Common myeloid progenitor, CD34-positive (primary cell): Measurements from ENCODE around the gene SPECC1.

Experiments
- CTCF ChIA-PET: fragments of 350-600 bp; sonication (Branson Sonifier 250); formaldehyde crosslinking; loops from one replicate; lab custom pipeline; 2021; ENCODE audit warnings: antibody characterized with exemption; lab: Charles Lee
- POLR2A ChIA-PET: fragments of 350-600 bp; sonication (Branson Sonifier 250); formaldehyde crosslinking; loops from one replicate; lab custom pipeline; 2021; ENCODE audit warnings: antibody characterized with exemption; lab: Charles Lee
- DNase-seq, 3 donors: peaks; one replicate each; pipeline versions ENCODE4 v3.0.0 to v3.0.0-alpha.2; 2013
- H3K27ac ChIP-seq, 2 experiments: 1 replicate in 1 of 2; 2 replicates in 1 of 2; pipeline ENCODE4 v1.7.0; 2013; ENCODE audit warnings: inconsistent platforms in 2 of 2, low read length in 2 of 2, mild to moderate bottlenecking in 2 of 2, low read depth in 1 of 2, moderate library complexity in 1 of 2; ENCODE audit not compliant: severe bottlenecking in 2 of 2, insufficient read depth in 1 of 2, poor library complexity in 1 of 2
- H3K27me3 ChIP-seq, 5 experiments: replicated peaks in 2 of 5; 1 replicate in 3 of 5; 2 replicates in 2 of 5; pipeline versions ENCODE4 v1.6.1 to v1.7.0; 2013; ENCODE audit warnings: low read length in 4 of 5, mild to moderate bottlenecking in 2 of 5, moderate library complexity in 2 of 5, inconsistent platforms in 1 of 5; ENCODE audit not compliant: insufficient read depth in 5 of 5, control insufficient read depth in 4 of 5
- H3K36me3 ChIP-seq, 4 experiments: 1 replicate in 2 of 4; 2 replicates in 2 of 4; pipeline versions ENCODE4 v1.6.1 to v1.7.0; 2013; ENCODE audit warnings: low read length in 3 of 4, control low read depth in 1 of 4, mild to moderate bottlenecking in 1 of 4; ENCODE audit not compliant: control insufficient read depth in 4 of 4, insufficient read depth in 4 of 4
- H3K4me1 ChIP-seq, 4 experiments: 1 replicate in 3 of 4; 2 replicates in 1 of 4; pipeline versions ENCODE4 v1.6.1 to v1.7.1; 2013; ENCODE audit warnings: low read length in 3 of 4, mild to moderate bottlenecking in 3 of 4, control low read depth in 1 of 4, inconsistent platforms in 1 of 4, moderate library complexity in 1 of 4; ENCODE audit not compliant: control insufficient read depth in 4 of 4, insufficient read depth in 4 of 4; ENCODE audit errors: control extremely low read depth in 1 of 4
- H3K4me3 ChIP-seq, 7 experiments: 1 replicate in 4 of 7; 2 replicates in 3 of 7; pipeline versions ENCODE4 v1.5.1 to v1.7.0; 2013; ENCODE audit warnings: mild to moderate bottlenecking in 7 of 7, low read length in 6 of 7, moderate library complexity in 6 of 7, inconsistent platforms in 2 of 7, low read depth in 2 of 7, control low read depth in 1 of 7; ENCODE audit not compliant: insufficient read depth in 4 of 7, control insufficient read depth in 1 of 7; ENCODE audit errors: extremely low read depth in 1 of 7
- H3K9me3 ChIP-seq, 5 experiments: 1 replicate in 4 of 5; 2 replicates in 1 of 5; pipeline versions ENCODE4 v1.6.1 to v1.7.1; 2013; ENCODE audit warnings: low read length in 4 of 5, mild to moderate bottlenecking in 2 of 5, inconsistent platforms in 1 of 5, low read depth in 1 of 5, moderate library complexity in 1 of 5; ENCODE audit not compliant: control insufficient read depth in 4 of 5, insufficient read depth in 2 of 5; ENCODE audit errors: control extremely low read depth in 1 of 5
- WGBS: methylation state at CpG from one replicate; pipeline ENCODE4 v1.1.5; 2013; ENCODE audit not compliant: insufficient coverage; 5-methylcytosine and 5-hydroxymethylcytosine counted together

Gene SPECC1

DNA sequence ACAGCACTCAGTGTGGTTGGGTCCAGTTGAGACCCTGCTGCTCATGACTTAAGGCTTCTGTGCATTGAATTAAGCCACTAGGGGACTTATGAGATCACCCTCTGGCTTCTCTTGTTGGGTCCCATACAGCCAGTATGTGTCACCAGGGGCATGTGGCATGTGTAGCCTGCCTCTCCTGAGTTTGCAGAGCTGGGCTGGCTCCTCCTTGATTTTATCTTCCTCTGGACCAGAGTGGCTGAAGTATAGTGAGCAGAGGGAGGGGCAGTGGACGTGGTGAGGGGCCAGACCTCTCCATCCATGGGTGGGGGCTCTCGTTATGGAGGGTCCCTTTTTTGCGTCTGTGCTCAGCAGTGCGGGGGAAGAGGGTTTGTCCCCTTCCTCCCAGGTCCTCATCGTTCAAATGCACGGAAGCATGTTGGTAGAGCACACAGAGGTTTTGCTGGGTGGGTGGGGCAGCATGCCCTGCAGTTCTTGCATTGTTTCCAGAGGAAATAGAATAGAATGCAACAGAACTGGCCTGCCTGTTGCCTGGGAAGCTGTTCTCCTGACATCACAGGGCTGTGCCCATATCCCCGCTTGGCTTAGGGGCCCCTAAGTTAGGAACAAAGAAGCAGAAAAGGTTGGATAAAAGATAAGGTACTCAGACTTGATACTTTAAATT lies 77.4 kb downstream of the SPECC1 start:
- no CpG with 5 or more reads among the region's 7 CpGs for WGBS
- CTCF ChIA-PET: interaction anchor here (1.2 to 1.6 kb wide), 2 partner anchors 11 to 94 kb away, joined by 3 to 4 read pairs; no protein-coding TSS in a partner anchor

DNA sequence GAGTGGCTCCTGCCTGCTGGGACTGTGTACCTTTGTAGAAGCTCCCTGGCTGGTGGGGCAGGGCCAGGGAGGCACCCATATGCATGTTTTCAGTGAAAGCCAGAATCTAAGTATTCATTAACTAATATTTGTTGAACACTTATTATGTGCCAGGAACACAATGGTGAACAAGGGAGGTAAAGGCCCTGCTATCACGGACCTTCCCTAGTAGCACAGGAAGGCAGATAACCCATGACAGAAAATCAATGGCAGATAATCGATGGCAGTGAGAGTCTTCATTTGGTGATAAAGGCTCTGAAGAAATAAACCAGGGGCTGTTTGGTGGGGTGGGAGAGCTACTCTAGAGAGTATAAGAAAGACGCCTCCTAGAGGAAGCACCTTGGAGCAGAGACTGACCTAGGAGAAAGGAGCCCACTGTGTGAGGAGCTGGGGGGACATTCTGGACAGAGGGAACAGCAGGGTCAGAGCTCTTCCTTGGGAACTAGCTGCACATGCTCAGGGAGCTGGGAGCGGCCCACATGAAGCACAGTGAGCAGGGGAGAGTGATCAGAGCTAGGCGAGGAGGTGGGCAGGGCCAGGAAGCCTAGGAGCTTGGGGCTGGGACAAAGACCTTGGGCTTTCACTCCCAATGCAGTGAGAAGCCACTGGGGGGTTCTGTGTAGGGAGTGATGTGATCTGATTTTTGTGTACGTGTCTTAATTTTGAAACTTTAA lies 78.5 kb downstream of the SPECC1 start:
- 93% methylated on average over 5 of the region's 6 CpGs for WGBS
- Histone ChIP-seq H3K36me3 (peaks cover 0 to 4% (median 0%) of the 10 kb centered on the region in 4 experiments), H3K4me1 (peaks cover 0 to 11% (median 7%) of the 10 kb centered on the region in 4 experiments), H3K27ac (no peak overlapping the region), H3K4me3 (no peak overlapping the region), H3K9me3 (no peaks in the 10 kb centered on the region), H3K27me3 (no peaks in the 10 kb centered on the region)
- CTCF ChIA-PET: interaction anchor here (1.4 kb wide), 1 partner anchor 10 kb away, joined by 6 read pairs; no protein-coding TSS in a partner anchor
- no peak for DNase-seq
- POLR2A ChIA-PET: no interaction called here

More for the DNA sequence above, 77.4 kb downstream of the SPECC1 start:
- POLR2A ChIA-PET: no interaction called here
- H3K4me3 ChIP-seq: no peak overlapping the region
- H3K27me3 ChIP-seq: no peaks in the 10 kb centered on the region
- H3K4me1 ChIP-seq: peaks cover 0 to 11% (median 7%) of the 10 kb centered on the region in 4 experiments
- H3K9me3 ChIP-seq: no peaks in the 10 kb centered on the region
- DNase-seq: peak in 1 of 3 donors; percentile 14
- H3K36me3 ChIP-seq: peaks cover 0 to 6% (median 4%) of the 10 kb centered on the region in 4 experiments
- no peak overlapping the region for H3K27ac ChIP-seq

DNA sequence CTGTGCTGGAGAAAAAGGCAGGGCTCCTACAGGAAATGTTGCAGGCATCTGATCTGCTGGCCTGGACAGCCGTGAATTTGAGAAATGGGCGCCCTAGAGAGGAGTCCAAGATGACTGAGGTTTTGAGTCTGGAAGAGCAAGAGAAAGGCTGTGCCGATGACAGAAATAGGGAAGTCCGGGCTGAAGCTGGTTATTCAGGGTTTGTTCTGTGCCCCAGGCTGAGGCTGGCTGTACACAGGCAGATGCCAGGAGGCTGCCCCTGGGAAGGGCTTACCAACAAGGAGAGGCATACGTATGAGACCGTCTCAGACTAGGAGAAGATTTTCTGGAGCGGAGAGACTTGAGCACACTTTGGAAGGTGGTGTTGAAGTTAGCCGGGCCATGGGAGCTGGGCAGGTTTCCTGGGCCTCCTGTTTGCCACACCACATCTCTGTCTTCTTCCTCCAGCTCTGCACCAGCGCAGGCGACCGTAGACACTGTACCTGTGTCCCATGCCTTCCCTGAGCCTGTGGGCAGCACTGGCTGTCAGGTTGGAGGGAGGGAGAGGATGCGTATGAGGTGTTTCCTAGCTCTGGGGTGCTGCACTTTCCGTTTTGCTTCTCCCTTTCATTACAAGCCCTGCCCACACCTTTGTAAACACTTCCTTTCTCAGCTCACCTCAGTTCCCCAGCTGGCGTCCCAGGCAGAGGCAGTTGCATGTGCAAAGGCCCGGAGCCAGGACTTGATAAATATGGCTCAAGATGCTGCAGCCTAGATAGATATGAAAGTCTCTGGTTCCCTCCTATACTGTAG lies 80.8 kb downstream of the SPECC1 start:
- Histone ChIP-seq H3K4me1 (peaks cover 0 to 11% (median 7%) of the 10 kb centered on the region in 4 experiments), H3K9me3 (no peaks in the 10 kb centered on the region), H3K27me3 (no peaks in the 10 kb centered on the region), H3K4me3 (no peak overlapping the region), H3K27ac (no peak overlapping the region), H3K36me3 (peaks cover 0 to 4% (median 0%) of the 10 kb centered on the region in 4 experiments)
- peak in 2 of 3 donors; percentile 25 to 33 for DNase-seq
- ChIA-PET POLR2A (interaction anchor here (0.6 kb wide), 1 partner anchor 80 kb away, joined by 3 read pairs; no protein-coding TSS in a partner anchor), CTCF (interaction anchor here (1.0 to 2.2 kb wide), 4 partner anchors 13 to 31 kb away, joined by 3 to 15 read pairs (median 3); no protein-coding TSS in a partner anchor)
- 74% methylated on average over 7 of the region's 15 CpGs for WGBS

DNA sequence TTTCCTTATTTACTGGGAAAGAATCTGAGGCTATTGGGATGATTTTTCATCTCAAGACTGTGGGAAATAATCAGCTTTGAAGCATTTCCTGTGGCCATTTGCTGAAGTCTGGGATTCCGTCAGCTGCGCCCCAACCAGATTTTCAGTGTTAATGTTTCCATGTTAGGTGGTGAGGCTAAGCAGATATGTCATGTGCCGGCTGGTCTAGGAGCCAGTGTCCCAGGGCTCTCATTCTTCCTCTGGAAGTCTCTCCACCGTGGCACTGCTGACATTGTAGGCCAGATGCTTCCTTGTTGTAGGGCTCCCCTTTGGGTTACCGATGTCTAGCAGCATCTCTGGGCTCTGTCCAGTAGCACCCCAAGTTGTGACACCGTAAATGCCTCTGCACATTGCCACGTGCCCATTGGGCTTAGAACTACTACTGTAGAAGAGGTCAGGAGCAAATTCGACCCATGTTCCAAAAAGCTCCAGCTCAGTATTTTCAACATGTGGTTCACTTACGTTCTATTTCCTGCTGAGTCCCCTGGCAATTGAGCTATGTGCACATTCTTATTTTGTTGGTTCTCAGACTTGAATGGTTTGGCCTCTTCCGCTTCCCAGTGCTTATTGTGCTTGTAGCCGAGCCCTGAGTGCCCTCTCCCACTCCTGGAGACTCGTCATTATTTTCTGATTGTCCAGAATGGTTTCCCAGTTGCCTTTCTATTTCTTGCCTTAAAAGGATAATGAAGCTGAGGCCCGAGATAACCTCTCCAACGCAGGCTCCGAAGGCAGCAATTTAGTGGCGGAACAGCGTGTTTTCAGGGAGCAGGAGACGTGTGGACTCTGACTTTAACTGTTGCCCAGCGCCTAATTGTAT lies 82.2 kb downstream of the SPECC1 start:
- POLR2A ChIA-PET: no interaction called here
- Histone ChIP-seq H3K27me3 (no peaks in the 10 kb centered on the region), H3K36me3 (peaks cover 0 to 4% (median under 1%) of the 10 kb centered on the region in 4 experiments), H3K27ac (no peak overlapping the region), H3K4me3 (no peak overlapping the region), H3K4me1 (peaks cover 0 to 11% (median 7%) of the 10 kb centered on the region in 4 experiments), H3K9me3 (no peaks in the 10 kb centered on the region)
- 91% methylated on average over 18 of the region's 19 CpGs for WGBS
- CTCF ChIA-PET: interaction anchor here (1.0 to 2.2 kb wide), 4 partner anchors 18 to 79 kb away, joined by 3 to 15 read pairs (median 3); no protein-coding TSS in a partner anchor
- DNase-seq: no peak

DNA sequence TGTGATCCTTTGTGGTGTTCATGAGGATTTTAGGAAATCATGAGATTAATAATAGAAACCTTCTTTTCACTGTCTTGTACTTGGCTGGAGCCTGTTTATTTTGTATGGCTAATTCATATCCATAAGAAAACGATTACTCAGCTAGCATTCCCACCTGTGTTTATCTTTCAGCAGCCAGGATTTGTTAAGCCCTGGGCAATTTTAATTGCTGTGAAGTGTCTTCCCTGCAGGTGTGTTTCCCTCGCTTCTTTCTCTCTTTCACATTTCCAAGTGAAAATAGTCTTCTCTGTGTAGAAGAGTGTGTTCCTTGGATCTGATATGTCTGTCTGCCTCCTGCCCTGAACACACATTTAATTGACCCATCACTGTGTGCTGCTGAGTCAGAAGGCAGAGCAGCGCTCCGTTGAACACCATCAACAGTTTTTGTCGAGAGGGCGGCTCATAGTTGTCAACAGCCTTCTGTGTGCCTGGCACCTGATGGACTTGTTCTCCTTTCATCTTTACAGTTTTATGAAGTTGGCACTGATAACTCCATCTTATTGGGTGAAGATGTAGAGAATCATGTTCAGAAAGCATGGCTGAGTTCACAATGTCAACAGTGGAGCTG lies 83.2 kb downstream of the SPECC1 start:
- WGBS: 98% methylated on average over 5 of the region's 6 CpGs
- CTCF ChIA-PET: interaction anchor here (0.8 to 1.6 kb wide), 4 partner anchors 11 to 84 kb away, joined by 3 read pairs; partner anchors contain the start of gene SPECC1

More for the DNA sequence above, 83.2 kb downstream of the SPECC1 start:
- Histone ChIP-seq H3K27ac (no peak overlapping the region), H3K36me3 (peaks cover 0 to 14% (median 9%) of the 10 kb centered on the region in 4 experiments), H3K9me3 (no peaks in the 10 kb centered on the region), H3K4me1 (peaks cover 0 to 11% (median 7%) of the 10 kb centered on the region in 4 experiments), H3K4me3 (no peak overlapping the region), H3K27me3 (no peaks in the 10 kb centered on the region)
- POLR2A ChIA-PET: no interaction called here
- no peak for DNase-seq
